ENCODE results near the gene IHH.

IHH gene

GRCh38 chr2:219060821-219061791 lies at the start of gene IHH:
Gene IHH, minus strand, starts transcription at chr2:219060921. Its CDS starts 454 bp downstream, at chr2:219060467.
- DNase-seq (ENCODE audit: insufficient read length, low spot score) = no peak
- FAIRE-seq = no peak

GRCh38 chr2:219109471-219109870 lies 48.8 kb upstream of the IHH start:
- no peak for FAIRE-seq
- no peak for DNase-seq (ENCODE audit: insufficient read length, low spot score)

GRCh38 chr2:219107758-219108157 lies 47.0 kb upstream of the IHH start:
- FAIRE-seq = no peak
- no peak for DNase-seq (ENCODE audit: insufficient read length, low spot score)

DNA sequence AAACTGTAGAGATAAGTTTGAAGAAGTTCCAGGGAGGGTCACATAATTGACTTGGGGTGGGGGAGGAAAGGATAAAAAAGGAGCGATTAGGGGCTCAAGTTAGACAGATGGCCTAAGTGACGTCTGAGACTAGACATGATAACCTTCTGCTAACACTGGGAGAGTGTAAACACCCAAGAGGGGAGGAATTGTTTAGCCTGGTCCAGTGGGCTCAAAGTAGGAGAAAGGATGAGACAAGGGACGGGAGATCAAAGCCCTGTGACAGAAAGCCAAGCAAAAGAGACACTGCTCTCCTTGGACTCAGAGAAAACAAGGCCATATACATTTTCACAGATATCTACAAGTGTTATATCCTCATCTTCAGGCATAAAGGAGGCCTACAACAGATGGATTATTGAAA lies 45.5 kb upstream of the IHH start:
- DNase-seq (ENCODE audit: insufficient read length, low spot score) (no peak), FAIRE-seq (no peak)

DNA sequence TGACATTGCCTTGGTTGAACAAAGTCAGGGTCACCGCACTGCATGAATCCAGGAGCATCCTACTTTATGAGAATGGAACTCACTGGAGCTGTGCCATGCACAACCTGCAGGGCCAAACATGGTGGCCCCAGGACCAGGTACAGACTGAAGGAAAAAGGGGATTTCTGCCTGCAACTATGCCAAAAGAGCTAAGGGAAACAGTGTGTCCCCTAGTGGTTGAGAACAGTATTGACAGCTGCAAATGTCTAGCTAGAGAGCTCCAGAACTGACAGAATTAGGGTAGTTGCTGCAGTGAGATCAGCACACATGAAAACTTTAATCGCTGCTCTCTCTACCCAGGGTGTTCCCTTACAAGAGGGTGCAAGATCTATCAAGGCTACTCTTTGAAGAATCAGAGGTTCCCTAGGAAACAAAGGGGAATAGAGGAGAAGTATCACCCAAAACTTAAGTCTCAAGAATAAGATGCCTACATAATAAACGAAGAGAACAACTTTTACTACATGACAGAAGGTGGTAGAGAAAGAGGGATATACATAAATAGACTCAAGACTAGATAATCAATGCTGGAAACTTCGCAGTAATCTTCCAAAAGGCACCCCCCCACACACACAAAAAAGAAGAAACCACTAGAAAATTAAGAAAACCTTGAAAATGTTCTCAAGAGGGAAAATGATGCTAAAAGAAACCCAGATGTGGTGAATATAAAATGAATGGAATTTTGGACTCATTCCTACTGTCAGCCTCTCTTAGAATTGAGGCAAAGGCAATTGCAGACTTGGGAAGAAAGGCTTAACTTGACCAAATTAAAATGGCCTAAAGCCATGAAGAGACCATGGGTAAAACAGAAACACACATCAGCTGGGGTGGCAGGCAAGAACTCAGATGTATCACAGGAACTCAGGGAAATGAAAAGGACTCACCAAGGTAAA lies 43.6 kb upstream of the IHH start:
- peak; percentile 88 for FAIRE-seq

GRCh38 chr2:219099329-219099728 lies 38.6 kb upstream of the IHH start:
- DNase-seq (ENCODE audit: insufficient read length, low spot score) (no peak), FAIRE-seq (no peak)

More for the DNA sequence above, 43.6 kb upstream of the IHH start:
- peak; percentile 48 for DNase-seq (ENCODE audit: insufficient read length, low spot score)

- FAIRE-seq (no peak), DNase-seq (ENCODE audit: insufficient read length, low spot score) (no peak)
Measured at GRCh38 chr2:219095406-219095935, 34.8 kb upstream of the IHH start.

GRCh38 chr2:219094171-219094570 lies 33.5 kb upstream of the IHH start:
- no peak for DNase-seq (ENCODE audit: insufficient read length, low spot score)
- FAIRE-seq = no peak

DNA sequence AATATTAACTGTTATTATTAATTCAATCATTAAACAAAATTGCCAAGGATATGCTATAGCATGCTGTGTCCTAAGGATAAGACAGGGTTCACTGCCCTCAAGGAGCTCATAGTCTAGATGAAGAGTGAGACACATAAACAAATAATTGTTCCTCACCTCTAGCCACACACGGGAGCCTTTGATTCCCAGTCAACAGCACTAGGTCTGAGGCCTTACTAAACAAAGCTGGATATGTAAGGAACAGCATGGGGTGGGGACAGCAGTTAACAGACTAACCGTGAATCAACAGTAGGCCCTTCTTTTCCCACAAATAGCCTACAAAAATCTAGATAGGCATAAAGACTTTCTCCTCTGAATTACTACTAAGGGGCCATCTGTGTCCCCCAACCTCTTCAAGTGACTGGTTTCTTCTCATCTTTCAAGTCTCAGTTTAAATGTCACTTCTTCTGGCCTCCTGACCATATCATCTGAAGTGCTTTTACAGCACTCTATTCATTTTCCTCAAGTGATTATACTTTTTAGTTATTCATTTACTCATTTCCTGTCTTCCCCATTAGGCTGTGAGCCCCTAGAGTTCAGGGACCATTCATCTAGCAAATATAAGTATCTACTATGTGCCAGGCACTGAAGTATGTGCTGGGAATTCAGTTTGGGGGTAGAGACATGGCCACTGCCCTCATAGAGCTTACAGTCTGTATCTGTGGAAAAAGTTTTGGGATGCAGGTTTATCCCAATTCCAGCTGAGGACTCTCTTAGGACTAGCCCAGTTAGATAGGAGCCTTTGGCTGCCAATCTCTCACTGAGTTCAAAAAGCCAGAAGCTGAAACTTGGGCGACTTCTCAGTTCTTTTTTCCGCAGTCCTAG lies 29.9 kb upstream of the IHH start:
- FAIRE-seq (no peak), DNase-seq (ENCODE audit: insufficient read length, low spot score) (no peak)

DNA sequence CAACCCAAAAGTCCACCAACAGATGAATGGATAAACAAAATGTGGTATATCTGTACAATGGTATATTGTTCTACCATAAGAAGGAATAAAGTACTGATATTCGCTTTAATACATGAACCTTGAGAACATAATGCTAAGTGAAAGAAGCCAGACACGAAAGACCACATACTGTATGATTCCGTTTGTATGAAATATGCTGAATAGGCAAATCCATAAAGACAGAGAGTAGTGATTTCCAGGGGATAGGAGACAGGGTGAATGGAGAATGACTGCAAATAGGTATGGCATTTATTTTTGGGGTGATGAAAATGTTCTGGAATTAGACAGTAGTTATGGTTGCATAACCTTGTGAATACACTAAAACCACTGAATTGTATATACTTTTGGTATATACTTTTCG lies 28.6 kb upstream of the IHH start:
- DNase-seq (ENCODE audit: insufficient read length, low spot score) = no peak
- no peak for FAIRE-seq

GRCh38 chr2:219087848-219088247 lies 27.1 kb upstream of the IHH start:
- no peak for DNase-seq (ENCODE audit: insufficient read length, low spot score)
- no peak for FAIRE-seq

DNA sequence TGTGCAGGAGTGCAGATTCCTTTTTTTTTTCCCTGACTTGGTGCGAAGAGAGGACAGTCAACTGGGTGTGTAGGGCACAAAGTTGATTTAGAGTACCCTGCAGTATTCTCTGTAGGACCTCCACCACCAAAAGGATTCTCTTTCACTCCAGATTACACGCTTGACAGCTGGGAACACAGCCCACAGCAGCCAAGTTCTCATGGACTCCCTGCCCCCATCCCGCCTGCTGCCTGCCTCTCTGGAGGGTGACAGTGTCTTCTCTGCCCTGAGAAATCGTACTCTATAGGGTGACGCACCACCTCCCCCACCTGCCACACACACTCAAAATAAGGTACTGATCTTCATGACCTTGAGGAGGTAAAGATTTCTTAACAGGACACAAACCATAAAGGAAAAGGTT lies 26.6 kb upstream of the IHH start:
- DNase-seq (ENCODE audit: insufficient read length, low spot score) = no peak
- FAIRE-seq = no peak

- FAIRE-seq (no peak), DNase-seq (ENCODE audit: insufficient read length, low spot score) (no peak)
Measured at GRCh38 chr2:219086196-219086595, 25.5 kb upstream of the IHH start.

DNA sequence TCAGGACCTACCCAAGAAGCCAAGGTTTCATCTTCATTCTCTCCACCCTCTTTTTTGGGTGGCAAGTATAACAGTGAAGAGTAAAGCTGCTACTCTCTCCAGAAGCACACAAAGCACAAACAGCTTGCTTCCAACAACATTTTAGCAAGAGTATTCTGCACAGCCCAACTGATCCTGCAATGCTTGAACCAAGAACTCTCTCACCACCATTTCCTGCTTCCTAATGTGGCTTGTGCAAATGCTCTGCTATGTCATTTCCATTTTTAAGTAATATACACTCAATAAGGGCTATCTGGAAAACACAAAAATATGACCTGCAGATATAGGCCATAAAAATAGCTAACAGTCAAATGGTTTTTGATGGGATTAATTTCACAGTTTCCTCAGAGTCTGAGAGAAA lies 24.1 kb upstream of the IHH start:
- FAIRE-seq (no peak), DNase-seq (ENCODE audit: insufficient read length, low spot score) (no peak)

DNA sequence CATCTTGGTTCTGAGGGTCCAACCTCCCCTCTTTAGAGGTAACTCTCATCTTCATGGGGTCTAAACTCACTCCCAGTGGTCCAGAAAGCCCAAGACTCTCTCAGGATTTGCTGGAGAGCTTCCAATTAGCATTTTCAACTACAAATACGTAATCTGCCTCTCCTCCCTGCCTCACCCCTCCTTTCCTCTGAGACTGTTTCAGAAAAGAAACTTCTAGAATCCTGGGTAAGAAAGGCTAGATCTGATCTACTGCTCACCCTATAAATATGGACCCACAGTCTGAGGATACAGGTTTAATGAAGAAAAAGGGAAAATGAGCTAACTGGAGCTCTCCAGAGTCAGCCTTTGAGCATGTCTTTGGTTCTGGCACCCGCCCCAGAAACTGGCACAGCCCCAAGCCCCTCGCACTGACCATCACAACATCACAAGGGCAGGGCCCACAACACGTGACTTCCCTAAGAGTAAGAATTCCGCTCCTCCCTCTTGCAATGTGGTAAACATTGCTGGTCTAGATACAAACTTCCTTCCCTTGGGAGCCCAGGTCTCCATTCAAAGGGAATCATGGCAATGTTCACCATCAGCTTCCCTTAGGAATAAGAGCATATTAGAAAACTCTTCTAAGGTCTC lies 21.7 kb upstream of the IHH start:
- DNase-seq (ENCODE audit: insufficient read length, low spot score) (no peak), FAIRE-seq (no peak)

- FAIRE-seq = no peak
- no peak for DNase-seq (ENCODE audit: insufficient read length, low spot score)
Measured at GRCh38 chr2:219081701-219082331, 21.1 kb upstream of the IHH start.

DNA sequence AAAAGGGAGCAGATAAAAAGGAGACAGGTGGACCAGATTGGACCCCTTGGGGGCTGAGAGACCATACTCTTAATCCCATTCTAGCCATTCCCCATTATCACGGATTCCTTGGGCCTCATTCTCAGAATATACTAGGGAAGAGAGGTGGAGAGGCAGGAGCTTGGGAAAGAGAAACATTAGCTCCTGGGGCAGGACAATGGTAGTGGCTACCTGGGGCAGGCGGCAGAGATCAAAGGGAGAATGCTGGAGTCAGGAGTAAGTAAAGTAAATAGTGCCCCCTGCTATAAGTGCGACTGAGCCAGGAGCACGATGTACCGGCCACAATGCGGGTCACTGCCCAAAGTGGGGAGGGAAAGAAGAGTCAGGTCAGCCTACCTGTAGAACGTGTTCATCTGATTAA lies 20.4 kb upstream of the IHH start:
- FAIRE-seq (no peak), DNase-seq (ENCODE audit: insufficient read length, low spot score) (no peak)

- FAIRE-seq = no peak
Measured at GRCh38 chr2:219079417-219079816, 18.7 kb upstream of the IHH start.

DNA sequence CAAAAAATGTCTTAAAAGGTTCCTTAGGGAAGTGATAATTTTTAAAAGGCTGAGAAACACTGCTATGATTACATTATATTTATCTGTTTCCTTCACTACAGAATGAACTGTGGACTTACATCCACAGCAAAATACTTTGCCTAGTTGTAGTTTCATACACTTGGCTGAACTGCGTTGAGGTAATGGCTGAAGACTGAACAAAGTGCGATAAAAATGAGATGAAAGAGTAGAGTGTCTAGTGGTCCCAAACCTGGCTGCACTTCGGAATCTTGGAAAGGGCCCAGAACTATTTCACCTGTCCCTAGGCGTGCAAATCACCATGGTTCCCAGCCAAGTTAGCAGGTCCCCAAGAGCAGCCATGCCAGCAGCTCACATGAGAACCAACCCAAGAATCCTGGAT lies 18.2 kb upstream of the IHH start:
- no peak for DNase-seq (ENCODE audit: insufficient read length, low spot score)
- no peak for FAIRE-seq

More at GRCh38 chr2:219079417-219079816, 18.7 kb upstream of the IHH start:
- DNase-seq (ENCODE audit: insufficient read length, low spot score) = no peak

Measured in GM19239 (cell line).